Heart left ventricle (tissue), 13 donors: ENCODE results near the gene NDRG4.

ENCODE experiments used
- POLR2A ChIP-seq, 2 donors: fragments of 450-650 bp; IDR thresholded peaks; one replicate each; pipeline ENCODE4 v1.6.1; 2017; ENCODE audit warnings: antibody characterized with exemption in 2 of 2, mild to moderate bottlenecking in 2 of 2, moderate library complexity in 2 of 2
- TF ChIP-seq, protein P1 (sequence below), 12 donors: fragments of 200-600 bp; sonication (generic) in 4 of 12; IDR thresholded peaks; one replicate each; pipeline versions ENCODE4 v1.5.0 to v1.8.0; 2018 to 2022; ENCODE audit warnings: antibody characterized with exemption in 12 of 12, mild to moderate bottlenecking in 5 of 12
- donor health status: ischemic (EF 13 %, LVEDD 7.1; RV severe dilation, severe dysfunction).
- donor health status: DM: no; HTN: yes; CAD: no.
- donor health status: DM: no; HTN: no; CAD: no.
- donor health status: ischemic (EF 25% LVEDD 6.9; RV normal size, moderate dysfunction).
- donor health status: ischemic (EF 25% LVEDD 5.7; RV mildly dilated, moderate dysfunction).
- donor health status: ischemic (EF 35%, LVEDD 5.7; RV mildly dilated, moderate dysfunction).
- donor health status: nonischemic (EF 11% LVEDD 7.7; RV severe dilation, severe dysfunction).
- donor health status: DM: yes; HTN: yes; CAD: no.
- donor health status: PGD.
- donor health status: ischemic (EF 29% LVEDD 5.4; RV normal size, mild dysfunction).
- donor health status: nonischemic (EF 23%, LVEDD 6.1; RV moderate dilation, normal function).

DNA sequence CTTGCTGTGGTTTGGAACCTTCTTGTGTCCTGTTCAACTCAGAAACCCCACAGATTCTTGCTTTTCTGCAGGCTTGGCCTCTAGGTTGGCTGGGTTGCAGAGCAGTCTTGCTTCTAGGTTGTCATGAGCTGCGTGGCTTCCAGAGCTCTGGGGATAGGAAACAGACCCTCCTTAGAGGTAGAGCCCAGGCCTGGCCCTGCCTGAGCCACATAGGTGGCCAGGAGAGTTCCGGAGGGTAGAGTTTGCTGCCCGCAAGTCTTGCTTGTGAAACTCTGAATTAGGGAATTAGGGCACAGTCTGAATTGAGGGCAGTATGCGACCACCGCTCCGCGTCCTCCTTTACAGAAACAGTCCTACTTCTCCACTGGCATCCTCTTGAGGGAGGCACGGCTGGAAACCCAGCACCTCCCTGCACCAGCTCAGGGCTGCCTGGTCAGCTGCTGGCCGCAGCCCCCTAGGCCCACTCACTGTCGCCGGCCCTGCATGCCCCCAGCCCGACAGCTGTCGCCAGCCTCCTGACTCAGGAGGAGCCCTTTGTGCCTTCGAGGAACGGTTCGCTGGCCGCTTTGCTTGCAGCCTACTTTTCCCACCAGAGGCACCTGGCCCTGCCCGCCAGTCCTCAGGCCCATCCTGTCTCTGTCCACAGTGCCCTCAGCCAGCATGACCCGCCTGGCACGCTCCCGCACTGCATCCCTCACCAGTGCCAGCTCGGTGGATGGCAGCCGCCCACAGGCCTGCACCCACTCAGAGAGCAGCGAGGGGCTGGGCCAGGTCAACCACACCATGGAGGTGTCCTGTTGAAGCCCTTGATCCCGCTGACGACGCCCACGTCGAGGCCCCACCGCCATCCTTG lies 11.1 kb downstream of the NDRG4 start:
- TF ChIP-seq, protein P1, sequence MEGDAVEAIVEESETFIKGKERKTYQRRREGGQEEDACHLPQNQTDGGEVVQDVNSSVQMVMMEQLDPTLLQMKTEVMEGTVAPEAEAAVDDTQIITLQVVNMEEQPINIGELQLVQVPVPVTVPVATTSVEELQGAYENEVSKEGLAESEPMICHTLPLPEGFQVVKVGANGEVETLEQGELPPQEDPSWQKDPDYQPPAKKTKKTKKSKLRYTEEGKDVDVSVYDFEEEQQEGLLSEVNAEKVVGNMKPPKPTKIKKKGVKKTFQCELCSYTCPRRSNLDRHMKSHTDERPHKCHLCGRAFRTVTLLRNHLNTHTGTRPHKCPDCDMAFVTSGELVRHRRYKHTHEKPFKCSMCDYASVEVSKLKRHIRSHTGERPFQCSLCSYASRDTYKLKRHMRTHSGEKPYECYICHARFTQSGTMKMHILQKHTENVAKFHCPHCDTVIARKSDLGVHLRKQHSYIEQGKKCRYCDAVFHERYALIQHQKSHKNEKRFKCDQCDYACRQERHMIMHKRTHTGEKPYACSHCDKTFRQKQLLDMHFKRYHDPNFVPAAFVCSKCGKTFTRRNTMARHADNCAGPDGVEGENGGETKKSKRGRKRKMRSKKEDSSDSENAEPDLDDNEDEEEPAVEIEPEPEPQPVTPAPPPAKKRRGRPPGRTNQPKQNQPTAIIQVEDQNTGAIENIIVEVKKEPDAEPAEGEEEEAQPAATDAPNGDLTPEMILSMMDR (IDR thresholded peaks at IDR 0.05): no peak
- no peak for TF ChIP-seq POLR2A (IDR thresholded peaks at IDR 0.05)
